ENCODE measurements around the gene PPP2R1A. TPM values are rescaled to one million over a fixed set of nuclear protein-coding genes. Genes with fewer than 3 reads are reported as not detected.
"Not testable (repeated sequence)": the region's sequence is repeated elsewhere in the genome, so short reads cannot be mapped to it uniquely, and the experiment has no call there.

PPP2R1A gene
- polyA plus RNA-seq, 1 donor = 293 TPM

- not testable (repeated sequence) for DNase-seq (ENCODE audit: low read depth)
These were observed 11.0 kb downstream of the PPP2R1A start for GRCh38 chr19:52200755-52201391.

- DNase-seq (ENCODE audit: low read depth) = no peak
These were observed 16.6 kb downstream of the PPP2R1A start for GRCh38 chr19:52206481-52206880.

GRCh38 chr19:52211203-52211602, 21.4 kb downstream of the PPP2R1A start:
- no peak for DNase-seq (ENCODE audit: low read depth)

GRCh38 chr19:52211926-52212571, 22.2 kb downstream of the PPP2R1A start:
- no peak for DNase-seq (ENCODE audit: low read depth)

GRCh38 chr19:52212572-52213255, 22.9 kb downstream of the PPP2R1A start:
- DNase-seq (ENCODE audit: low read depth) = no peak

- DNase-seq (ENCODE audit: low read depth) = no peak
These were observed 24.4 kb downstream of the PPP2R1A start for GRCh38 chr19:52214241-52214640.

GRCh38 chr19:52216401-52216800, 26.5 kb downstream of the PPP2R1A start:
- DNase-seq (ENCODE audit: low read depth) = no peak

GRCh38 chr19:52217576-52217975, 27.7 kb downstream of the PPP2R1A start:
- DNase-seq (ENCODE audit: low read depth) = no peak

GRCh38 chr19:52219611-52220010, 29.8 kb downstream of the PPP2R1A start:
- no peak for DNase-seq (ENCODE audit: low read depth)

GRCh38 chr19:52221031-52221430, 31.2 kb downstream of the PPP2R1A start:
- no peak for DNase-seq (ENCODE audit: low read depth)

GRCh38 chr19:52221831-52222375, 32.1 kb downstream of the PPP2R1A start:
- no peak for DNase-seq (ENCODE audit: low read depth)

GRCh38 chr19:52224211-52224610, 34.4 kb downstream of the PPP2R1A start:
- no peak for DNase-seq (ENCODE audit: low read depth)

GRCh38 chr19:52226652-52227051, 36.8 kb downstream of the PPP2R1A start:
- DNase-seq (ENCODE audit: low read depth) = no peak

- DNase-seq (ENCODE audit: low read depth) = no peak
These were observed 37.5 kb downstream of the PPP2R1A start for GRCh38 chr19:52227196-52227940.

GRCh38 chr19:52227980-52228379, 38.1 kb downstream of the PPP2R1A start:
- no peak for DNase-seq (ENCODE audit: low read depth)

- DNase-seq (ENCODE audit: low read depth) = no peak
These were observed 39.7 kb downstream of the PPP2R1A start for GRCh38 chr19:52229524-52229923.

GRCh38 chr19:52230685-52231084, 40.8 kb downstream of the PPP2R1A start:
- DNase-seq (ENCODE audit: low read depth) = no peak

GRCh38 chr19:52231154-52231910, 41.5 kb downstream of the PPP2R1A start:
- no peak for DNase-seq (ENCODE audit: low read depth)

GRCh38 chr19:52234406-52234805, 44.6 kb downstream of the PPP2R1A start:
- no peak for DNase-seq (ENCODE audit: low read depth)

- no peak for DNase-seq (ENCODE audit: low read depth)
These were observed 47.3 kb downstream of the PPP2R1A start for GRCh38 chr19:52237197-52237596.

- peak; percentile 38 for DNase-seq (ENCODE audit: low read depth)
These were observed 48.0 kb downstream of the PPP2R1A start for GRCh38 chr19:52237771-52238400.

All from forelimb muscle (tissue), 1 donor.